ENCODE measurements around the gene DPPA5. TPM values are rescaled to one million over a fixed set of nuclear protein-coding genes. Genes with fewer than 3 reads are reported as not detected.
"Not testable (repeated sequence)": the region's sequence is repeated elsewhere in the genome, so short reads cannot be mapped to it uniquely, and the experiment has no call there.

The DPPA5 gene
- total RNA-seq, 1 donor from 2014 or later, result not detected

DNA sequence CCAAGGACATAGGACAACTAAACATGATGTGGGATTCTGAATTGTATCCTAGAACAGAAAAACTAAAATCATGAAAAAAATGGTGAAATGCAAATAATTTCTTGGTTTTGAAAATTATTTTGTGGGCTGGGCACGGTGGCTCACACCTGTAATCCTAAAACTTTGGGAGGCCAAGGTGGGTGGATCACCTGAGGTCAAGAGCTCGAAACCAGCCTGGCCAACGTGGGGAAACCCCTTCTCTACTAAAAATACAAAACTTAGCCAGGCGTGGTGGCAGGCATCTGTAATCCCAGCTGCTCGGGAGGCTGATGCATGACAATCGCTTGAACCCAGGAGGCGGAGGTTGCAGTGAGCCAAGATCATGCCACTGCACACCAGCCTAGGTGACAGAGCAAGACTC, 50.3 kb downstream of the DPPA5 start:
- ATAC-seq; DNase-seq (ENCODE audit: low spot score): not testable (repeated sequence)

Other genes with a start within 250 kb of the DPPA5 start
- not detected for gene KHDC1L, start 128.8 kb downstream of the DPPA5 start, total RNA-seq
- not detected for gene KHDC1, start 91.1 kb downstream of the DPPA5 start, total RNA-seq
- gene KHDC3L, start 8.4 kb upstream of the DPPA5 start, total RNA-seq, result not detected
- 0.18 TPM for gene OOEP, start 15.6 kb upstream of the DPPA5 start, total RNA-seq
- 0.28 TPM for gene DDX43, start 40.6 kb upstream of the DPPA5 start, total RNA-seq
- 0.35 TPM for gene CGAS, start 98.0 kb upstream of the DPPA5 start, total RNA-seq
- 30.4 TPM for gene MTO1, start 107.5 kb upstream of the DPPA5 start, total RNA-seq
- gene EEF1A1, start 166.8 kb upstream of the DPPA5 start, total RNA-seq, result 3,300 TPM

Data from left lobe of liver (tissue), 2 donors.